ENCODE data around the gene ATP9A.

DNA sequence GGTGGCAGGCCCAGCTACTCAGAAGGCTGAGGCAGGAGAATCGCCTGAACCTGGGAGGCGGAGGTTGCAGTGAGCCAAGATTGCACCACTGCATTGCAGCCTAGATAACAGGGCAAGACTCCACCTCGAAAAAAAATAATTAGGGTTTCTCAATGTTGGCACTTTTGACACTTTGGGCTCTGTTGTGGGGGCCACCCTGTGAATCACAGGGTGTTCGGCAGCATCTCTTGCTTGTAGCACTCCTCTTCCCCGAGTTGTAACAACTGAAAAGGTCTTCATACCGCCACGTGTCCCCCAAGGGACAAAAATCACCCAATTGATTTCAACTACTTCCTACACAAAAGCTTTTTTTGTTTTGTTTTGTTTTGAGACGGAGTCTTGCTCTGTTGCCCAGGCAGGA, 172.4 kb downstream of the ATP9A start:
- TF ChIP-seq POLR2A (IDR thresholded peaks at IDR 0.05) = no peak
- TF ChIP-seq, protein P1, sequence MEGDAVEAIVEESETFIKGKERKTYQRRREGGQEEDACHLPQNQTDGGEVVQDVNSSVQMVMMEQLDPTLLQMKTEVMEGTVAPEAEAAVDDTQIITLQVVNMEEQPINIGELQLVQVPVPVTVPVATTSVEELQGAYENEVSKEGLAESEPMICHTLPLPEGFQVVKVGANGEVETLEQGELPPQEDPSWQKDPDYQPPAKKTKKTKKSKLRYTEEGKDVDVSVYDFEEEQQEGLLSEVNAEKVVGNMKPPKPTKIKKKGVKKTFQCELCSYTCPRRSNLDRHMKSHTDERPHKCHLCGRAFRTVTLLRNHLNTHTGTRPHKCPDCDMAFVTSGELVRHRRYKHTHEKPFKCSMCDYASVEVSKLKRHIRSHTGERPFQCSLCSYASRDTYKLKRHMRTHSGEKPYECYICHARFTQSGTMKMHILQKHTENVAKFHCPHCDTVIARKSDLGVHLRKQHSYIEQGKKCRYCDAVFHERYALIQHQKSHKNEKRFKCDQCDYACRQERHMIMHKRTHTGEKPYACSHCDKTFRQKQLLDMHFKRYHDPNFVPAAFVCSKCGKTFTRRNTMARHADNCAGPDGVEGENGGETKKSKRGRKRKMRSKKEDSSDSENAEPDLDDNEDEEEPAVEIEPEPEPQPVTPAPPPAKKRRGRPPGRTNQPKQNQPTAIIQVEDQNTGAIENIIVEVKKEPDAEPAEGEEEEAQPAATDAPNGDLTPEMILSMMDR (IDR thresholded peaks at IDR 0.05) = no peak
- TF ChIP-seq POLR2AphosphoS5 (IDR thresholded peaks at IDR 0.05; ENCODE audit: insufficient read depth in 1 of 2, low read depth in 1 of 2) = no peak
